Hindlimb muscle (tissue), 1 donor: ENCODE measurements around the gene PYCARD. TPM values are rescaled to one million over a fixed set of nuclear protein-coding genes. Genes with fewer than 3 reads are reported as not detected.
A peak's percentile ranks its signal among the peaks of the same experiment; 100 is the strongest.
"Not testable (repeated sequence)": the region's sequence is repeated elsewhere in the genome, so short reads cannot be mapped to it uniquely, and the experiment has no call there.

ENCODE experiments used
- DNase-seq: peaks from one replicate; pipeline ENCODE4 v3.0.0-alpha.2; 2013
- polyA plus RNA-seq: library from polyadenylated mRNA; unstranded; fragments of 120-200 nt; gene quantifications from one replicate; pipeline ENCODE4 v1.2.1, GENCODE V29; 2013; ENCODE audit not compliant: insufficient read length

The PYCARD gene
- polyA plus RNA-seq, 1 donor = 9.1 TPM

- DNase-seq = no peak
Observed at GRCh38 chr16:31189412-31189778, 13.2 kb downstream of the PYCARD start.

- DNase-seq = no peak
Observed at GRCh38 chr16:31188450-31189411, 13.8 kb downstream of the PYCARD start.

- no peak for DNase-seq
Observed at GRCh38 chr16:31187808-31188189, 14.8 kb downstream of the PYCARD start.

GRCh38 chr16:31186930-31187807, 15.4 kb downstream of the PYCARD start:
- no peak for DNase-seq

GRCh38 chr16:31186176-31186575, 16.4 kb downstream of the PYCARD start:
- no peak for DNase-seq

GRCh38 chr16:31185339-31185738, 17.2 kb downstream of the PYCARD start:
- no peak for DNase-seq

GRCh38 chr16:31184888-31185287, 17.7 kb downstream of the PYCARD start:
- no peak for DNase-seq

GRCh38 chr16:31183432-31184428, 18.8 kb downstream of the PYCARD start:
- DNase-seq = no peak

- DNase-seq = no peak
Observed at GRCh38 chr16:31182391-31182790, 20.2 kb downstream of the PYCARD start.

GRCh38 chr16:31181102-31181830, 21.3 kb downstream of the PYCARD start:
- no peak for DNase-seq

- peak; percentile 97 for DNase-seq
Observed at GRCh38 chr16:31179747-31180459, 22.7 kb downstream of the PYCARD start, which contains the start of gene FUS. TSS of gene FUS (plus strand) at chr16:31180139. CDS start at chr16:31180215, 76 bp downstream.

GRCh38 chr16:31179219-31179746, 23.3 kb downstream of the PYCARD start:
- peak; percentile 29 for DNase-seq

GRCh38 chr16:31177136-31177535, 25.4 kb downstream of the PYCARD start:
- DNase-seq = no peak

- DNase-seq = not testable (repeated sequence)
Observed at GRCh38 chr16:31170048-31170447, 32.5 kb downstream of the PYCARD start.

- DNase-seq = no peak
Observed at GRCh38 chr16:31168848-31169247, 33.7 kb downstream of the PYCARD start.

GRCh38 chr16:31167315-31167714, 35.2 kb downstream of the PYCARD start:
- no peak for DNase-seq

GRCh38 chr16:31157136-31157535, 45.4 kb downstream of the PYCARD start:
- DNase-seq = no peak
